ENCODE data around the gene DNAJC13.

DNA sequence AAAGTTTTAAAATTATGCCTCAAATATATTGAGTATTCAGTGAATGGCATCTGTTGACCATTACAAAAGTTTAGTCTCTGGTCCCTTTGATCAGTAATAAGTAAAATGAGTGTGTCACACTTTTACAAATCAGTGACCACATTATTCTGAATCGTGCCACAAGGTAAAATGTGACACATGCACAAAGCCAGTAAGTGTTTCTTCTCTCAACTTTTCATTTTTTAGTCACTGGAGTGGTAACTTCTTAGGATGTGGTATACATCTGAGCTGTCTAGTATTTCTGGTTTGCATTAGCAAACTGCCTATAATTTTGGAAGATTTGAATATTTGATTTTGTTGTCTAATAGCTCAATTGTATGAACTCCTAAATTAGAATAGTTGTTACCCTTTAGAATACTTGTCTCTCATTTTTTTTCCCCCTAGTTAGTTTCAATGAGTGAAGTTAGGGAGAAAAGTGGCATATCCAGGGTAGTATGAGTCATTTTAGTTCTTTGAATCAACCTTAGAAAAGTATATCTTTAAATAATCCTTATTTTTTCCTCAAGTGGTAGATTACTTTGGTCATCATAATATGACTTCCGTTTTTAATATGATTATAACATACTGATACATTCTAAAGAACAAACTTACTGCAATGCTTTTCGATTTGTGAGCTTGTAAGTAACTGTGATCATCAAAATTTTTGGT is 18.1 kb downstream of the DNAJC13 start:
- TF ChIP-seq, protein P1, sequence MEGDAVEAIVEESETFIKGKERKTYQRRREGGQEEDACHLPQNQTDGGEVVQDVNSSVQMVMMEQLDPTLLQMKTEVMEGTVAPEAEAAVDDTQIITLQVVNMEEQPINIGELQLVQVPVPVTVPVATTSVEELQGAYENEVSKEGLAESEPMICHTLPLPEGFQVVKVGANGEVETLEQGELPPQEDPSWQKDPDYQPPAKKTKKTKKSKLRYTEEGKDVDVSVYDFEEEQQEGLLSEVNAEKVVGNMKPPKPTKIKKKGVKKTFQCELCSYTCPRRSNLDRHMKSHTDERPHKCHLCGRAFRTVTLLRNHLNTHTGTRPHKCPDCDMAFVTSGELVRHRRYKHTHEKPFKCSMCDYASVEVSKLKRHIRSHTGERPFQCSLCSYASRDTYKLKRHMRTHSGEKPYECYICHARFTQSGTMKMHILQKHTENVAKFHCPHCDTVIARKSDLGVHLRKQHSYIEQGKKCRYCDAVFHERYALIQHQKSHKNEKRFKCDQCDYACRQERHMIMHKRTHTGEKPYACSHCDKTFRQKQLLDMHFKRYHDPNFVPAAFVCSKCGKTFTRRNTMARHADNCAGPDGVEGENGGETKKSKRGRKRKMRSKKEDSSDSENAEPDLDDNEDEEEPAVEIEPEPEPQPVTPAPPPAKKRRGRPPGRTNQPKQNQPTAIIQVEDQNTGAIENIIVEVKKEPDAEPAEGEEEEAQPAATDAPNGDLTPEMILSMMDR (IDR thresholded peaks at IDR 0.05; ENCODE audit: poor library complexity) = no peak
- TF ChIP-seq EZH2 (IDR thresholded peaks at IDR 0.05; ENCODE audit: borderline replicate concordance) = no peak
